C4-2B (cell line): ENCODE results near the gene ATP5PF.

Source experiments
- H3K27ac ChIP-seq: fragments of 450-650 bp; 2 replicates; pipeline ENCODE4 v1.5.1; 2017
- ZFX ChIP-seq: fragments of 450-650 bp; IDR thresholded peaks from 2 replicates; pipeline ENCODE4 v1.6.1; 2017
- TF ChIP-seq, protein P1 (sequence below): fragments of 450-650 bp; conservative IDR thresholded peaks from 2 replicates; pipeline ENCODE4 v1.5.1; 2017; ENCODE audit warnings: mild to moderate bottlenecking

The ATP5PF gene

DNA sequence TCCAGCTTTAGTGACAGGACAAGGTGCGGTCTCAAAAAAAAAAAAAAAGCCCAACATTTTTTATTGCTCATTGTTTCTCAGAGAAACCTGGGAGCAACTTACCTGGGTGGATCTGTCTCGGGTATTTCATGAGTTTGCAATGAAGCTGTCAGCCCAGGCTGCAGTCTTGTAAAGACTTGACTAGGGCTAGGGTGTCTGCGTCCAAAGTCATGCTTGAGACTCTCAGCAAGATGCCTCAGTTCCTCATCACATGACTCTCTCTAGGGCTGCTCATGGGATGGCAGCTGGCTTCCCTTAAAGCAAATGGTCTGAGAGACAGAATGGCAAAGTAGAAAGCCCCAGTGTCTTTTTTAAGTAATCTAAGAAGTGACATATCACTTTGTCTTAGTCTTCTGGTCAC is 8.2 kb upstream of the ATP5PF start:
- no peak overlapping the region for H3K27ac ChIP-seq
- no peak for TF ChIP-seq ZFX
- TF ChIP-seq, protein P1, sequence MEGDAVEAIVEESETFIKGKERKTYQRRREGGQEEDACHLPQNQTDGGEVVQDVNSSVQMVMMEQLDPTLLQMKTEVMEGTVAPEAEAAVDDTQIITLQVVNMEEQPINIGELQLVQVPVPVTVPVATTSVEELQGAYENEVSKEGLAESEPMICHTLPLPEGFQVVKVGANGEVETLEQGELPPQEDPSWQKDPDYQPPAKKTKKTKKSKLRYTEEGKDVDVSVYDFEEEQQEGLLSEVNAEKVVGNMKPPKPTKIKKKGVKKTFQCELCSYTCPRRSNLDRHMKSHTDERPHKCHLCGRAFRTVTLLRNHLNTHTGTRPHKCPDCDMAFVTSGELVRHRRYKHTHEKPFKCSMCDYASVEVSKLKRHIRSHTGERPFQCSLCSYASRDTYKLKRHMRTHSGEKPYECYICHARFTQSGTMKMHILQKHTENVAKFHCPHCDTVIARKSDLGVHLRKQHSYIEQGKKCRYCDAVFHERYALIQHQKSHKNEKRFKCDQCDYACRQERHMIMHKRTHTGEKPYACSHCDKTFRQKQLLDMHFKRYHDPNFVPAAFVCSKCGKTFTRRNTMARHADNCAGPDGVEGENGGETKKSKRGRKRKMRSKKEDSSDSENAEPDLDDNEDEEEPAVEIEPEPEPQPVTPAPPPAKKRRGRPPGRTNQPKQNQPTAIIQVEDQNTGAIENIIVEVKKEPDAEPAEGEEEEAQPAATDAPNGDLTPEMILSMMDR: no peak

DNA sequence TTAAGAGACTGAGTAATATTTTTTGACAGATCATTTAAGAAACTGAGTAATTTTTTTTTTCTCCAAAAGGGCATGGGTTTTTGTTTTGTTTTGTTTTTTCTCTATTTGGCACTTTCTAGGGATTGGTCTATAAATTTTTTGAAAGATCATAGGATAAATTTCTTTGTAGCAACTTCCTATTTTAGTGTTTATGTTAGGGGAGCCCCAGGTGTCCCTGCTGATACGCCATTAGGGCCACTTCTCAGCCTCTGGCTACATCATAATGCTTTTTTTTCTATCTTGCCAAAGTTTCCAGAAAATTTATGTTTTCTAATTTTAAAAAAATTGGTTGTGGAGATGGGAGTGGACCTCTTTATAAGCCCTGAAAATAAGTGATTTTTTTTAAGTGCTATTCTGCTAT is 2.7 kb upstream of the ATP5PF start:
- TF ChIP-seq ZFX: no peak
- TF ChIP-seq, protein P1: no peak
- no peak overlapping the region for H3K27ac ChIP-seq

DNA sequence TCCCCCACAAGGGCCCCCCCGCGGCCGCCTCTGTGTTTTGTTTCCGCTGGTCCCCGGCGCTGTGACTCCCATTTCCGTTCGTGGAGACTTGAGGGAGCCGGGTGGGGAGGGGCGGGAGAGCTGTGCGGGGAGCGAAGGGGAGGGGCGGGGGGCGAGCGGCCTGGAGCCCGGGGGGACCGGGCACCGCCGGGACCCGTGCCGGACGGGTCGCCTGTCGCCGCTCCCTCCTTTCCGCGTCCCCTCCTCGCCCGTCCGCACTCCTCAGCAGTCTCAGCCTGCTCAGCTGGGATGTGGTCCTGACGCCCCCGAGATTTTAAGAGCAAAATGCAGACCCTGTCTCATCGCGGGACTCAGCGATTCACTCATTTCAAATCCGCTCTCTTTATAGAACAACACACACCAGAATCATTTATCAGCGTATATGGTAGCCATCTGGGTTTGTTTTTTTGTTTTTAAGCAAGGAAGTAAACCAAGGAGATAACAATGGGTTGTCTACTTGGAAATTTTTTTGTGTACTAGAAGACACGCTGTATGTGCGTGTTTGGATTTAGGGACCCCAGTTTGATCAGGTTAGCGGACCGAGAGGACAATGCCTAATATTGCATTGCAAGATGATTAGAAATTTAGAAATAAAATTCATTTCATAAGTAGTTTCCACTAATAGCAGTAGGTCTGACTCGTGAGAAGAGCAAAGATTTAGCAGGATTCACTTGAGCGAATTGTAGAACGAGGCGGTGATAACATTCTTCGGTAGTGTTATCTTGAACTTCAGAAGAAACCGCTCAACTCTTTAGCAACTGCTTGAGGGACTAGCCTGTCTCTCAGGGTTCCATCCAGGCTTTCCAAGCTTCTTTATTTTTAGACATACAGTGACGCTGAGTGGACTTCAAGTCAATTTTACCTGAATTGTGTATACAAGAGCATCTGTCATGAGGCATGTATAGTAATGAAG is 1.2 kb upstream of the ATP5PF start:
- TF ChIP-seq ZFX: peak; percentile 38
- TF ChIP-seq, protein P1: no peak
- H3K27ac ChIP-seq: peak overlapping the region; percentile 95

DNA sequence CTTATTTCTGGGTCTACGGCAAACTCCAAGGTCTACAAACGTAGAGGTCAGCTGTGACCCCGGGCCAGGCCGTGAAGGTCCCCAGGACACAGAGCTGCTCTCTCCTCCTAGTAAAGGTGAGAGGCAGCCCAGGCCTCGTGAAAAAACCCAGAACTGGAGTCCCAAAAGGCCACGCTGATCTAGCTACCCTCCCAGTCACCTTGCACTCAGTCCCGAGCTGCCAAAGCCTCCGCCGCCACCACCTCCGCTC is 125 bp downstream of the ATP5PF start:
- peak; percentile 53 for TF ChIP-seq ZFX
- TF ChIP-seq, protein P1: no peak
- H3K27ac ChIP-seq: peak overlapping the region; percentile 95

- TF ChIP-seq, protein P1: no peak
- TF ChIP-seq ZFX: peak; percentile 82
- peak overlapping the region; percentile 95 for H3K27ac ChIP-seq
Measured at GRCh38 chr21:25733859-25734653, 648 bp downstream of the ATP5PF start.

- H3K27ac ChIP-seq: no peak overlapping the region
- TF ChIP-seq ZFX: no peak
- TF ChIP-seq, protein P1: no peak
Measured at GRCh38 chr21:25732091-25732760, 2.5 kb downstream of the ATP5PF start.
